T-helper 9 cell (primary cell): ENCODE data around the gene STRN.
"Not testable (repeated sequence)": the region's sequence is repeated elsewhere in the genome, so short reads cannot be mapped to it uniquely, and the experiment has no call there.

Experiments
- DNase-seq: peaks from one replicate; pipeline ENCODE4 v3.0.0-alpha.2; 2020

Gene STRN

DNA sequence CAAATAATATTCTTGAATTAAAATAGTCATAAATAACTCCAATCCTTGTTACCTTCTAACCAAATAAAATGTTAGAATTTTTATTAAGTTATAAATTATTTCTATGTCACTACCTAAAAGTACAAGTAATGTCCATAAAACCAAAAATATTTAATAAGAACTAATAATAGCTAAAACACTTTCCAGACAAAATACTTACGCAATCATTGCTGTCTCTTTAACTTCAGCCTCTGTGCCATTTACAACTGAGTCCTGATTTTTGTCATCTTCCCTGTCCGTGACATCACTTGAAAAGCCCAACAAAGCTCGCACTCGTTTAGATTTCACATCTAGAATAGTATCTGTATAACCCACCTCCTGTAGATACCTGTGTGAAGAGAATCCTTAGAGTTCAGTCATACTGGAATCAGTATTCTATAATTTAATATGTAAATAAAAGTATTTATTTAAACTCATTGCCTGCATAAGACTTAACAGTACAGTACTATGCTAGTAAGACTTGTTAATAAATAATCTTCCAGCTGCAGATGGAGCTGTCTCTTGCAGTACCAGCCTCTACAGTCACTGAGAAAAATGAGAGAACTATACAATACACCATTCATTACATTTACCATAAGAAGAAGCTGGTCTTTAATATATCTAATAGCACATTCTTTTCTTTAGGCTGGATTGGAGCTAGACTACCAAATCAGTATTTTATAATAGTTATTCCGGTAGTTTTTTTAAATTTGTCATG is 63.8 kb downstream of the STRN start:
- no peak for DNase-seq

DNA sequence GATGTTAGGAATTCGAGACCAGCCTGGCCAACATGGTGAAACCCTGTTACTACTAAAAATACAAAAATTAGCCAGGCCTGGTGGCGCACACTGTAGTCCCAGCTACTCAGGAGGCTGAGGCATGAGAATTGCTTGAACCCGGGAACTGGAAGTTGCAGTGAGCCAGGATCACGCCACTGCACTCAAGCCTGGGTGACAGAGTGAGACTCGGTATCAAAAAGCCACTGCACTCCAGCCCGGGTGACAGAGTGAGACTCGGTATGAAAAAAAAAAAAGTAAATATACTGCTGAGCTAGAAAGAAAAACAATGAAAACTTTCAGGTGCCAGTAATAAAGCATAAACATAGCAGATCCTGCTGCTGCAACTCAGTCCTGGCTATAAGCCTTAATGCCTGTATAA is 73.5 kb downstream of the STRN start:
- no peak for DNase-seq

DNA sequence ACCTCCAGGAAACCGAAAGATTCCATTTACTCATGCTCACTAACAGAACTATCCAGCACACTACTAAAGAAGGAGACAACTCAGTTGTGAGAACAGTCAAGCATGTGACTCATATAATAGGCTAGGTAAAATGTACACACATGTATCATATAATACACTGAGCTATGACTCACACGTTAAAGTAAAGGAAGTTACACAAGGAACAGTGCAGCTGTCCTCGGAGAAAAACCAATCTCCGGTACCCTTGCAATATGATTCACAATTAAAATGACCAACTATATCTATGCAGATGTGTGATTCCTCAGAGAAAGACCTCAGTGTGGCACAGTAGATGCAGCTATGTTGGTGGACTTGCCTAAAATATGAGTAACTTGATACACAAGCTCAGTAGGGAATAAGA is 76.5 kb downstream of the STRN start:
- no peak for DNase-seq

DNA sequence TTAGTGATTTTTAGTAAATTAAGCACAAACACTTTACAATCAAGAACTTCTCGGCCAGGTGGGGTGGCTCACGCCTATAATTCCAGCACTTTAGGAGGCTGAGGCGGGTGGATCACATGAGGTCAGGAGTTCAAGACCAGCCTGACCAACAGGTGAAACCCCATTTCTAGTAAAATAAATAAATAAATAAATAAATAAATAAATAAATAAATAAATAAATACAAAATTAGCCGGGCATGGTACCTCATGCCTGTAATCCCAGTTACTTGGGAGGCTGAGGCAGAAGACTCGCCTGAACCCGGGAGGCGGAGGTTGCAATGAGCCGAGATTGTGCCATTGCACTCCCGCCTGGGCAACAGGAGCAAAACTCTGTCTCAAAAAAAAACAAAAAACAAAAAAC is 79.2 kb downstream of the STRN start:
- not testable (repeated sequence) for DNase-seq

DNA sequence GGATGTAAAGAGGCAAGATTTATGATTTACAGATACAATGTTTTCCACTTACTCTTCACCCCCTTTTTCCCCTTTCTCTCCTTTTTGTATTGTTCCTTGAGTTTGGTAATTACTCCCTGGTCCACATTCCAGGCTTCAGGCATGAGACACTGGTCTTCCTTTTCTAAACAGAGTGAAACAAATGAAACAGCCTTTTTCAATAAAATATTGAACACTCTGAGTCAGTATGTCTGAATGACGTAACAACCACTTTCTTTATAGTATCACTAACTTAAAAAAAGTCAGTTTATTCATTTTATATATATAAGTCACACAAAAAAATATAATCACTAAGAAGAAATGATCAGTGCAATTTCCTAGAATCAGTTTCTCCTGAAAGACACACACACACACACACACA is 79.7 kb downstream of the STRN start:
- DNase-seq, result no peak

DNA sequence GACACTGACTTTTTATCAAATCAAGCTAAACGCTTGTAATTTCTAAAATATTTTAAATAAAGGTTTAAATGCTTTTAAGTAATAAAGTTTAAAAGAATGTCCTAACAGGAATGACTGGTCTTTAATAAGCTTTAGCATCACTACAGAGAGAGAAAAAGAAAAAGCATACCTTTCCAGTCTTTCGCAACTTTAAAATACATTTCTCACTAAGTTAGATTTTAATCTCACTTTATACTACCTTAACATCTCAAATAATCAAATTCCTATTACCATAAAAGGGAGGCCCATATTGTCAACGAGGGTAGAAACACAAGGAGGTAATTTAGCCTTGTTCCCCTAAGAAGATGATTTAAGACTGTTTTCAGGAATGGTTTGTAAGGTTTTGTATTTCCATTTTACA is 80.7 kb downstream of the STRN start:
- DNase-seq, result no peak

DNA sequence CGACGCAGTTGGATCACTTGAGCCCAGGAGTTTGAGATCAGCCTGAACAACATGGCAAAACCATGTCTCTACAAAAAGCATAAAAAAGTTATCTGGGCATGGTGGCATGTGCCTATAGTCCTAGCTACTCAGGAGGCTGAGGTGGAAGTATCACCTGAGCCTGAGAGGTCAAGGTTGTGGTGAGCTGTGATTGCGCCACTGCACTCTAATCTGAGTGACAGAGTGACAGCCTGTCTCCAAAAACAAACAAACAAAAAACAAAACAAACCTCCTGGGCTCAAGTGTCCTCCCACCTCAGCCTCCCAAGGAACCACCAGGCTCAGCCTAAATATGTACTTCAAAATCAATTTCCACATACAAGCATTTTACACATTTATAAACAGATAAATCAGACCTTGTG is 83.8 kb downstream of the STRN start:
- DNase-seq, result no peak

DNA sequence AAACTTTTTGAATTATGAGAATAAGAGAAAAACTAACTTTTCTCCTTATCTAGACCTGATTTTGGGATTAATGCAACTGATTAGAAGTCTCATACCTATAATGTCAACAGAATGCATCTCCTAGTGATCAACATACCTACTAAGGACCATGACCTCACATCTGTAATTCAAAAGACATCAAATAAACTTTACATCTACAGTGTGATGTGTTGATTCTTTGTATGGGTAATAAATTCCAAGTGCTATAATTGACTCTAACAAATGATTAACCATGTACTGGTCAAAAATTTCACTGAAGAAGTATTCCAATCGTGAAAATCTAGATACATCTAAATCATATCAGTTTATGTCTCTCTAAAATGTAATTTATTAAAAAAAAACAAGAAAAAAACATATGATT is 84.5 kb downstream of the STRN start:
- DNase-seq, result no peak

DNA sequence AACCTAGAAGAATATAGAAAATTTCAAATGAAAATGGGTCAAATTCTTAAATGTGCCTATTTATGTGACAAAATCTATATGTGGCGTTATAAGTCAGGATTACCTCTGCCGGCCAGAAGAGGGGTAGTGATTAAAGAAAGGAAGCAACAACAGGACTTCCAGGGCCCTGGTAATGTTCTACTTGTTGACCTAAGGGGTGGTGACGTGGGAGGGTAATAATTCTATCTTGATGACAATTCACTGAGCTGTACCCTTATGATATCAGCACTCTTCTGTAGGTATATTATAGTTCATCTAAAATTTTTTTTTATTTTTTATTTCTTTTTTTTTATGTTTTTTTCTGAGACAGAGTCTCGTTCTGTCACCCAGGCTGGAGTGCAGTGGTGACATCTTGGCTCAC is 87.9 kb downstream of the STRN start:
- no peak for DNase-seq

DNA sequence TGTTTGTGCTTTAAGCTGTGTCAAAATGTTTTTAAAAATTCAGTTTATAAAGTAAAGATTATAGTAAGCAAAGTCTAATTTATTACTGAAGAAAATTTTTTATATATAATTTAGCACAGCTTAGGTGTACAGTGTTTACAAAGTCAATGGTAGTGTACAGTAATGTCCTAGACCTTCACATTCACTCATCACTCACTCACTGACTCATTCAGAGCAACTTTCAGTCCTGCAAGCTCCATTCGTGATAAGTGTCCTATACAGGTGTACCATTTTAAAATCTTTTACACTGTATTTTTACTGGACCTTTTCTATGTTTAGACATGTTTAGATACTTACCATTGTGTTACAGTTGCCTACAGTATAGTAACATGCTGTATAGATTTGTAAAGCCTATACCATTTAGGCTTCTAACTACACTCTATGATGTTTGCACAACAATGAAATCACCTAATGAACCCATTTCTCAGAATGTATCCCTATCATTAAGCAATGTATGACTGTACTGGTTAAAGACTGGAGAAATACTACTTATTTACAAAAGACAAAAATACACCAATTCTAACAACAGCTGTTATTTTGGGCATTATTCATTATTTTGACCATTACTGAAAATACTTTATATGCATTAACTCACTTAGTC is 95.1 kb downstream of the STRN start:
- no peak for DNase-seq

DNA sequence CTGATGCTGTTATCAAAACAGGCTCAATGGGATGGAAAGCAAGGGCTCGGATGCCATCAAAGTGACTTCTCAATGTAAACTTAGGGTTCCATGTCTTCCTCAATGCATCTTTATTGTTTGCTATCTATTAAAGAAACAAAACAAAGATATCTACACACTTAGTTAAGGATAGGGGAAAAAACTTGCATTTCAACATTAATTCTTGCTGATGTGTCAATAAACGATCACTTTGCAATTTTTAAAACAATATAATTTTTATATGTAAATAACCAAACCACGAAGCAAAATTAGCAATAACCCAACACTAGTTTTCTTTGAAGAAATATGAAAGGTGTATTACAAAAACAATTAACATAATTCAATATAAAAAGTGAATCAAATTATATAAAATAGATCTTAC is 96.7 kb downstream of the STRN start:
- no peak for DNase-seq

DNA sequence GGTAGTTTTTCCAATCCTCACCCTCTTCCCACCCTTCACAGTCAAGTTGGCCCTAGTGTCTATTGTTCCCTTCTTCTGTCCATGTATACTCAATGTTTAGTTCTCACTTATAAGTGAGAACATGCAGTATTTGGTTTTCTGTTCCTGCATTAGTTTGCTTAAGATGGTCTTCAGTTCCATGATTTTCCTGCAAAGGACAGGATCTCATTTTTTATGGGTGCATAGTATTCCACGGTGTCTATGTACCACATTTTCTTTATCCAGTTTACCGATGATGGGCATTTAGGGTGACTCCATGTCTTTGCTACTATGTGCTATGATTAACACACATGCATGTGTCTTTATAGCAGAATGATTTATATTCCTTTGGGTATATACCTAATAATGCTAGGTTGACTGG is 104.4 kb downstream of the STRN start:
- DNase-seq, result no peak

DNA sequence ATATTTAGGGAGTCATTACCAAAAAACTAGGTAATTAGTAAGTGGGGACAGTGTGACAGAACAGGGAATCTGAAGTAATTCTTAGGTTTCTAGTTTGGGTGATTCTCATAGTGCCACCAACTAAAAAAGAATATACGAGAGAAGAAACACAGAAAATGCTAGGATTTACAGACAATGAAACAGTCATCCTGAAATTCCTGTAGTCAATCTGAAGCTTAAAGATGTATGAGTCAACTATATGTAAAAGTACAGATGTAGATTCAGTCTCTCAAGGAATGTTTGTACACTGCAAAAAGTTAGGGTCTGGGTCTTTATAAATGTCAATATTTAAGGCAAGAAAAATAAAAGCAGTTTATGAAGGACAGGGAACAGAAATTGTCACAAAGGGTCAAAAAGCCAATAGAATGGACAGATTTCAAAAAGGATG is 107.0 kb downstream of the STRN start:
- no peak for DNase-seq

DNA sequence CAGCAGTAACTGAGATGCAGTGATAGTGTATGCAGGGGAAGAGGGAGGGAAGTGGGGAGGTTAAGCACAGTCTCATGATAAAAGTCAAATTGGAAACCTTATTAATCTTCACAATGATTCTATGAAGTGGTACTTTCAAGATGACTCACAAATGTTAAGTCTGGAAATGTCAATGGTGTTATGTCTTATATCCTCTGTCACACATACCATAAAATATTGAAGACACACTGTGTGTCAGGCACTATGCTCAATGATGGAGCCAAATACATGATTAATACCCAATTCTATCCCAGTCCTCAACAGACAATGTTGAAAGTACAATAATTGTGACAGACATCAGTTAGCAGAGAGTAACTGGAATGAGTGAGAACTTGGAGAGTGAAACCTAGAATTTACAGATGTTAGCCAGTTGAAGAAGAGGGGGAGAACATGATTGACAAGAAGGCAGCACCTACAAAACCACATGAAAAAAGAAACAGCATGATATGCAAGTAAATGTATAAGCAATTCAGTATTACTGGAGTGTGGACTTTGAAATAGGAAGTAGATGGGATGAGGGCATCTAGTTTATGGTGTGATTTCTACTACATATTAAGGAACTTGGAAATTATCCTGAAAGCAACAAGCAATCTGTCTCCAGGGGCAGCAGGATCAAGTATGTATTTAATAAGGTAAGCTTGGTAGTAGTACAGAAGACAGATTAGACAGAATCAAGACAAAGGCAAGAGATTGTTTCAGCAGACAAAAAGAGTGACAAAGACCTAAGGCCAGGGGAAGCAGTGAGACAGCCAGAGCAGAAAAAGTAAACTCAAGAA is 107.6 kb downstream of the STRN start:
- DNase-seq, result no peak

DNA sequence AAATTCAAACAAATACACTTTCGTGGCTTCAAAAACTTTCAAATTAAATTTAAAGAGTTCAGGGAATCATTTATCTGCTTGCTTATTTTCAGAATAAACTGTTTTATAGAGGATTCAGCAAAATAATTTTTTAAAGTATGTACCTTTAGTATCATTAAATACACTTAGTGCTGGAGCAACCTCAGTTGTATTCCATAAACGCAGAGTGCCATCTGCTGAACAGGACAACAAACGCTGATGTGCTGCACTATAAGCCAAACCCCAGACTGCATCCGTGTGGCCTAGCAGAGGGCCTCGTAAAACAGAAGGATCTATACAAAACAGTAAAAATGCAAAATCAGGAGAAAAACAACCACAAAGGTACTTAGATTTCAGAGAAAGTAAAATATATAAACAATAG is 108.6 kb downstream of the STRN start:
- no peak for DNase-seq

DNA sequence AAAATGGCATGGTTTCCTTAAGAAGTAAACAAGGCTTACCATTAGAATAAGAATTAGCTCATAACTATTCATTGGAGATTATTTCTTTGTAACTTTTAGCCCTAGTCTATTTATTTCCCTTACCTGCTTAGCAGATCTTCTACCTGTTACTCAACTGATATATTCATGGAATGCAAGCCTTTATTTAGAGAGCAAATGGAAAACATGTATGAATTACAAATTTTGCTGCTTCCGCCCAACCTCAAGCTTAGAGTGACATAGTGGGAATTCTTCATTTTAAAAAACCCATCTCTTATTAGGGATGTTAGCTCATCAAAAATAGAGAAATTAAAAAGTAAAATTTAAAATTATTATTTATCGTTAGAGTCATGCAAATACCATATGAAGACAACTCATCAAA is 110.9 kb downstream of the STRN start:
- no peak for DNase-seq

DNA sequence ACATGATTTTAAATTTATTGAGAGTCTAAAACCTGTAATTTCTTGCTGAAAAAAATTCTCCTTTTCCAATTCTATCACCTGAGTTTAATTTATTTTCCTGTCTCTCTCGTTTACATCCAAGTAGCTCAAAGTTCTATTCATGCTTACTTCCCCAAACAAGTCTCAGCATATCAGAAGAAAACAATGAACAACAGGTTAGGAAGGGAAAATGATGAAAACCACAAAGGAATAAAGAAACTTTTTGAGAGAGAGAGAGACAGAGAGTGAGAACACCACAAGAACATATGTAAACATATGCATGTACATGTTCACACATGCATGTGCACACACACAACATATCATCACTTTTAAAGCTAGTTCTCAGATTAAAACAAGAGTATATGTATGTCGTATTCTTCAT is 112.1 kb downstream of the STRN start:
- DNase-seq, result no peak

DNA sequence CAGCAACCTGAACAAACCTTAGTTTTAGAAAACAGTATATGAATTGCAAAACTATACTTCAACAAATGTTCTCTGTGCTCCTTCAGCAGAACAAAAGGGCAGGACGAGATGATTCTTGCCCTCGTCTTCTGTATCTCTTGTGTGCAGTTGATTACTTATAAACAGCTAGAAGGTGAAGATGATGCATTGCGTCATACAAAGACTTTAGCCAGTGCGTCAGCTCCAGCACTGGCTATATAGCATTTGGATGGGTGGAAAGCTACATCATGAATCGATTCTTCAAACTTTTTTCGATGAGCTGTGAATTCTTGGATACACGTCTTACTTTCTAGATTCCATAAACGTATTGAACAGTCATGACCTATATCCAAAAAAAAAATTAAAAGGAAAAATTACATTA is 117.1 kb downstream of the STRN start:
- no peak for DNase-seq

DNA sequence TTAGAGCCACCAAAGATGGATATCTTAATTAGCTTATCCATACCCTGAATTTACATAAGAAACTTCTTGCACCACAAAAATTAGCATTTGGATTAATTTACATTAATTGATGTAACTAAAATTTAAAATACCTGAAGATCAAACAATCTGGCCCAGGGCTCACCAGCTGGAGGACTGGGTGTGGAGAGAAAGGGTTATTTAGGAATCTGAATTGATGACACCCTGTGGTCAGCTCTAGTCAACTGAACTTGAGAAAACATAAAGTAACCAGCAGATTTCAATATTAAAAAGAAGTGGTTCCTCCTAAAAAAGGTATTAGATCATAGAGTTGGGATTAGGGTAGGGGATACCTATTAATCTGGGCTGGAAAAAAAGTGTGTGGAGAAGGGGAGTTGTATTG is 122.5 kb downstream of the STRN start:
- DNase-seq, result no peak

DNA sequence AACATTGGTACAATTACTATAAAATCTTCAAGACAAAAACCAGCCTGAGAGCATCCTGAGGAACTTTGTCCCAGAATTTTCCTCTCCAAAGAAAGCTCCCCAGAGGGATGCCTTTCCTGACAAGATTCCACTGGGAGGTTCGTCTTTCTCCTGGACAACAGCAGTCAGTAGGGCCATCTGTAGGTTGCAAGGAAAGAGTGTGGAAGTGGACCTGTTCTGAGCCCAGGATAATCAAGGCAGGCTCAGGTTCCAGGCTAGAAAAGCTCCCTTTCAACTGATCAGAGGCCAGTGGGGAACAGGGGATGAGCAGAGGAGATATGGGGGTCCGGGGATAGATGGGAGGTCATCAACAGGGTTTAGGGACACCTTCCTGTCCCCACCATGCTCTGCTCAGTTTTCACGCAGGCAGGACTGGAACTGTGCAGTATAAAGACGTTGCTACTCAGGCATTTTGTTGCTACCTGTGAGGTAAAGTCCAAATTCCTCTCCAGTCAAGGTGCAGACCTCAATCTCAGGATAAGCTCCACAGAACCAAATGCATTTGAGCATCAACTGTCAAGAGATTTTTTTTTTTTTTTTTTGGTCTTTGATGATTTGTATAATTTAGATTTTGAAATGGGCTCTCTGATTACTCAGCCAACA is 126.2 kb downstream of the STRN start:
- no peak for DNase-seq

DNA sequence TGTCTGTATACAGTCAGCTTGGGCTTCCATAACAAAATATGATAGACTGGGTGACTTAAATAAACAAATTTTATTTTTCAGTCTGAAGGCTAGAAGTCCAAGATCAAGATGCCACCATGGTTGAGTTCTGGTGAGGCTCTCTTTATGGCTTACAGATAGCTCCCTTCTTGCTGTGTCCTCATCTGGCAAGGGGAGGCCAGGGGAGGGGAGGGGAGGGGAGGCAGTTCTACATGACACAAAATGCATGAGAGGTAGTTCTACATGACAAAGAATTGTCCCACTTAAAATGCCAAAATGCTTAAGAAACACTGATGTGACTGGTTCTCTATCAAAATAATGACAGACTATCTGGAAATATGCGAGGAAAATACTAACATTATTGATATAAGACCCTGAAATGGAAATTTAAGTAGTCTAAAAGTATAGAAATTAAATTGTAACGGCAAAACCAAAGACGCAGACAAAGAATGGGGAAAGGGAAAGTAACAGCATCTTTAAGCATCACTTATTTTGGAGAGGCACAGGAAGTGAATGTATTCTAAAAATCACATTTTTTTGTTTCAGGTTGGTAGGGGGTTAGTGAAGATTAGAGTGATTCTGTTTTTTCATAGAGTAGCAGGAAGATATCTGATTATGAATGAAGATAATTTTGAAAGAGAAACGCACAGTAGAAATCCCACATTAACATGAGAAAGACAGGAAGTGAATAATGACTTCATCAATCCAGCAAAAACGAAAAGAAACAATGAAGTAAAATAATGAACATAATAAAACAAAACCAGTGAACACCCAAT is 131.4 kb downstream of the STRN start:
- no peak for DNase-seq

DNA sequence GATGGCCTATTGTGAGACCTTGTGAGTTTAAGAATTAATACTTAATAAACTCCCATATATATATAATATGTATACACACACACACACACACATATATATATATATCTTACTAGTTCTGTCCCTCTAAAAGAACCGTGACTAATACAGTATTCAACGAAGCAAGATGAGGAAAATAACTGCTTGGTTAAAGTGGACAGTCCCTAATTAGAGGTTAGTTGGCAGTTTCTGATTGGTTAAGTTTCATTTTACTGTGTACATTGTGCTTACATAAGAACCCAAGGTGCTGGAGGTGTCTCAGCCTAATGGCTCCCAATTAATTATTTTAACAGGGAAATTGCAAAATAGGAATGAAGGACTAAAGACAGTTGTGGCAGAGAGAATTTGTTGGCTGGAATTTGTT is 132.1 kb downstream of the STRN start:
- DNase-seq, result no peak

DNA sequence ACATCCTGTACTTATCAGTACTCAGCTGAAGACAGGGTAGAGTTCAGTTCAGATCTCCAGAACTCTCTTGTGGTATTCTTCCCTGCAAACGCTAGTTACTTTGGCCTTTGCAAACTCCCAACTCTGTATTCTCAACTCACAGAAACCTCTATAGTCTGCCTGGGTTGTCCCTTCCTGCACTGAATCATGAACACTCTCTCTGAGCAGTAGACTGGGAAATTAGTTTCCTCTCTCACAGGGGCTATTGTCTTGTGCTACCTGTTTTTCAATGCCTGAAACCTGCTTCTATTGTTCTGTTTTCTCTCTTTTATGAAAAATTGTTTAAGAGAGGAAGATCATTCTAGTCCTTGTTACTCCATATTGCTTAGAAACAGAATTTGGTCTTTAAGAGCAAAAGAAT is 135.2 kb downstream of the STRN start:
- no peak for DNase-seq
